SW480 (cell line): ENCODE data around the gene COA4.
A peak's percentile ranks its signal among the peaks of the same experiment; 100 is the strongest.

Experiments
- DNase-seq: peaks from one replicate; pipeline ENCODE4 v3.0.0-alpha.2; 2016; ENCODE audit warnings: low spot score

COA4 gene

DNA sequence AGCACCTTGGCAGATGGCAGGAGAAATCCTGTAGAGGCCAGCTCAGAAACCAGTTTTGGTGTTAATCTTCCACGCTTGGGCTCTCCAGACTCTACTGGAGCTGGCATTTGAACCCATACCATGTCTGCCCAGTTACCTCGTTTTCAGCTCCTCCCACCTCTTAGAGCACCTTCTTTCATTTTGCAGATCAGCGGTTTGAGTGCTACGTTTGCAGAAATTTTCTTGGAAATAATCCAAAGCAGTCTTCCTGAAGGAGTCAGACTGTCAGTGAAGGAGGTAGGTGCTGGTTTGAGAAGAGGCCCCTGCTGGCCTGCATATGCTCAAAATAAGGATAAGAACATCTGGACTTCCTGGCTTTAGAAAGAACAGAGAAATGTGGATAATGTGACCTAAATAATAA, 13.7 kb downstream of the COA4 start:
- no peak for DNase-seq

DNA sequence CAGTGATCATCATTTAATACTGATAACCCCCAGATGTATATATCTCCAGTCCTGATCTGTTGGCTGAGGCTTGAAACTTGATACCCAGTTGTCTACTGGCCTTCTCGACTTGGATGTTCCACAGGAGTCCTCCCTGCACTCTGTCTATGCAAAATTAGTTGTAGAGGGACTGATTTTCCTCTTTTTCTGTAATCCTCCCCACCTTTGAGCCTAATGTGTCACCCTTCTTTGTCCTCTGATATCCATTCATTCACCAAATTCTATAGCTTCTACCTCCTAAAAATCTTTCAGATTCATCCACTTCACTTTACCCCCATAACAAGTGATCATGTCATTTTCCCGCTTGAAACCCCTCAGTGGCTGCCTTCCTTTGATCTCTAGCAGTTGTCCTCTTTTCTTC, 16.4 kb downstream of the COA4 start:
- DNase-seq: no peak

DNA sequence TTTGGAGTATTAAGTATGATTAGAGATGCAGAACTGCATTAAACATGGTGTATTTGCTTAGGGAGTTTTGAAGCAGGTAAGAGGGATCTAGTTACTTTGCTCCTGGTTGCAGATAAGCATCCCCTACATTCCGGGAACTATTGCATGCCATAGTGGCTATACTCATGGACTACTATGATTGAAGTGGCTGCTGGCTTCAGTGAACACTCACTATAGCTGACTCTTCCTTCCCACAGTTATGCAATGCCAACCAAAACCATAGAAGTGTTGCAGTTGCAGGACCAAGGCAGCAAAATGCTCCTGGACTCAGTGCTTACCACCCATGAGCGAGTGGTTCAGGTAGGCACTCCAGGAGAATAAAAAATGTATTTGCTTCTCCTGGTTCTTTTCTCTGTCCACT, 17.0 kb downstream of the COA4 start:
- no peak for DNase-seq

DNA sequence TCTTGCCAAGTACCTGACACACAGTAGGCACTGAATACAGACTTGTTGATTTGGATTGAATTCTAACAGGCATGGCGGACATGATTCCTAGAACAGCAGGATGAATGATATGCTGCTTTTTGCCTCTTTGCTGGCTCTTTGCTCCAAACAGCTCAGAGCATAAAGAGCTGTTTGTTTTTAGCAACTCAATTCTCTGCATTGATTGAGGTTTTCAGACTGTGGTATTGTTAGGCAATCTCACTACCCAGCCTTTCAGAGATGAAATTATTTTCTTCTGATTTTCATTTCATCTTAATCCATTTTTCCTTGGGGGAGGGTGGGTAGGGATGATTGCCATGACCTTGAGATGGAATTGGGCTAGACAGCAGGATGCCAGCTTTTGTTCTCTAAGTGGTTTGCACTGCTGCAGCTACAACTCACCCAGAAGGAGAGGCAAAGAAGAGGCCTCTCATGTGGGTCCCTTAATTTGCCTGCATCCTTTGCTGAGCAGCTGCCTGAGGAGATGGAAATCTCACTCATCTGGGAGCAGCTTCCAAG, 20.5 kb downstream of the COA4 start:
- DNase-seq: no peak

DNA sequence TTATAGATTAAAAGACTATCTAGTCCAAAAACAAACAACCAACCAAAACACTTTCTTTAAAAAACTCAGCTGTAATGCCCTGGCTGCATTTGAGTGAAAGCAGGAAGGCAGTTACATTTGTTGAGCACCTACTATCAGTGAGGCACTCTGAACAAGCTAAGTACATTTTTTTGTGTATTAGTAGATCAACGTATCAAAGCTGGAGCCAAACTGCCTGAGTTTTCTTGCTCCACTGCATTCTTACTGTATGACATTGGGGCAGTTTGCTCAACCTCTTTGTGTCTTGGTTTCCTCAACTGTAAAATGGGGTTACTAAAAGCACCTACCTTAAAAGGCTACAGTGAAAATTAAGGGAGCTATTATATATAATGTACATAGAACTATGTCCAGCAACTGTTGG, 22.0 kb downstream of the COA4 start:
- no peak for DNase-seq

DNA sequence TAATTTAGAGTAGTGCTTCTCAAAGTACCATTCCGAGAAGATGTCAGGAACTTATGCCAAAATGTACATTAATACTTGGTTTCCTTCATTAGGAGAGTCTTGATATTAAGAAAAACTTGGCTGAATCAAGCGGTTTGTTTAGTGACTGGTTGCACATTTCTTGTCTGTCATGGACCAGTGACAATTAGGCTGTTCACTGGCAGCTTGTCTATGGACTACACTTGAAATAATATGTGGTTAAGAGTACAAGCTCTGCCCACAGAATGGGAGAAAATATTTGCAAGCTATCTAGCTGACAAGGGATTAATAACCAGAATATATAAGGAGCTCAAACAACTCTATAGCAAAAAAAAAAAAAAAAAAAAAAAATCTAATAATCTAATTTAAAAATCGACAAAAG, 24.6 kb downstream of the COA4 start:
- DNase-seq: no peak

DNA sequence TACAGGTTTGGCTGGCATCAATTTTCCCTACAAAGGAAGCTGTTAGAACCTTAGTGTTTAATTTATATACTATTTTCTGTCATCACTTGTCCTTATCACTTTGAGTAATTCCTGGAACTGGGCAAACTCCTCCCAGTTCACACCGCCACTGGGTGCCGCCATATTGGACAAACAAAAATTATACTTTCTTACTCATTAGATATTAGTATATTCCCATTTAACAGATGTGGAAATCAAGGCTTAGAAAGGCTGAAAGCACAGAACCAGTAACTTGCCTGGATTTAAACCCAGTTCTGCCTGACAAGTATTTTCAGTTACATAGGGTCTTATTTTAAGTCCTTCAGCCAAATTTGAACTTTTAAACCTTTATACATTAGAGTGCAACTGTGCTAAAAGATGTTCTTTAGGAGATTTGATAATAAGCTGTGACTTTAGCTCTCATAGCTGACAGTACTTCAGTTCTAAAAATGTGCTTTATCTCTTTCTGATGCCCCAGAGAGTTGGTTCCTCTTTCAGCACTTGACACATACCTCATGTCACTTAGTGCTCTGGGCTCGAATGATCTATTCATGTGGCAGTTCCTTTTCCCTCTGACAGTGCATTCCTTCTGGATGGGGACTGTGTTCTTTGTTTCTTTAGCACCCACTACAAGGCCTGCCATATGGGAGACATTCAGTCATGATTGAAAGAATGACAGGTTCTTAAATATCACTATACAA, 25.4 kb downstream of the COA4 start:
- DNase-seq: no peak

DNA sequence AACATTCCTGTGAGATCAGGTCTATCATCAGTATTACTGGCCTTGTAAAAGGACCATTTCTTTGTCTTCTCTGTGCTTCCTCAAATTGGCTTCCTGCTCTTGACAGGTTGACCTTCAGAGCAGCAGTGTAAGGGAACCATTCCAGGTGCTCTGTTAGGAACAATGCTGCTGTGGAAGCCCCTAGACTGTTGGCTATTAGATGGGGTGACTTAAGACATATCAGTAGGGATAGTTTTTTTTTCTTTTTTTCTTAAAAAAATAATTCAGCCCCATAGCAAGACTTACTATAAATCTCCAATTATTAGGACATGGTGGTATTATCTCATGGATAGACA, 37.6 kb downstream of the COA4 start:
- DNase-seq: no peak

DNA sequence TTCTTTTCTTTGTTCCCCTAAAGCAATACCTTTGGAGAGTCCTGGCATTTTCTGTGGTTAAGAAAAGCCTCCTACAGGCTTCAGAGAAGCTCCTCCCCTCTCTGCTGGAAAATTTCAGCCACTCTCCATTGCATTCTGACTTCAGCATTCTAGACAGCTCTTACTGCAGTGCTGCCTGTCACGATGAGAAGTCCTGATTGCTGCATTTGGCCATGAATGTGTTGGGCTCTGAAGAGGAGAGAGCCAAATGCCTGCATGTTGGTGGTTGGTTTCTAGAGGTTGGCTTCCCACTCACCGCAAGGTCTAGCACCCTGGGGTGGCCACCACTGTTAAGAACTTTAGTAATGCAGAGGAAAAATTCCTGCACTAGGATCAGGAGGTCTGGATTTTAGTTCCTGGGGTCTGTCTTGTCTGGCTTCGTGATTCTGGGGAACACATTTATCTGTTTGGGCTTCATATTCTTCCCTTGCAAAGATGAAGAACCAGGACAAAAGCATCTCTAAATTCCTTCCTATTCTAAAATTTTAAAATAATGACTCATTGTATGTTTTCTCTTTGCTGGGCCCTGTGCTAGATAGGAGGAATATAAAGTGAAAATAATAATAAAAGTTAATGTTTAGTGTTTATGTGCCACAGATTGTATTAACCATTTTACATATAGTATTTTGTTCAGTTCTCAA, 38.1 kb downstream of the COA4 start:
- peak; percentile 22 for DNase-seq

DNA sequence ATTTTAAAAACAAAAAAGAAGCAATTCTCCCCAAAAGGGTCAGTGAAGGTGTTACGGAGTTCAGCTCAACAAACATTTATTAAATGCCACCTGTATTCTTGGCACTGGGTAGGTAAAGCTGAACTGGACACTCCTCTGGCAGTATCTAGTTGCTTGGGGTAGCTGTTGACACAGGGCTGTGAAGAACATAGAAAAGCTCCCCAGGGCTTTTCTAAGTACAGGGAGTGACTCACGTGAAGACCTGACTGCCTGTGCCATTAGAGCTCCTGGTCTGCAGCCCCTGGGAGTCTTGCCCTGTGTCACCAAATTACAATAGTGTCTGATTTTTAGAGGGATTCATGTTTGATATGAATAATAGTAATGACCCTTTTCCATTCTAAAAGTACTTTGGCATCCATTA, 43.6 kb downstream of the COA4 start:
- DNase-seq: no peak

DNA sequence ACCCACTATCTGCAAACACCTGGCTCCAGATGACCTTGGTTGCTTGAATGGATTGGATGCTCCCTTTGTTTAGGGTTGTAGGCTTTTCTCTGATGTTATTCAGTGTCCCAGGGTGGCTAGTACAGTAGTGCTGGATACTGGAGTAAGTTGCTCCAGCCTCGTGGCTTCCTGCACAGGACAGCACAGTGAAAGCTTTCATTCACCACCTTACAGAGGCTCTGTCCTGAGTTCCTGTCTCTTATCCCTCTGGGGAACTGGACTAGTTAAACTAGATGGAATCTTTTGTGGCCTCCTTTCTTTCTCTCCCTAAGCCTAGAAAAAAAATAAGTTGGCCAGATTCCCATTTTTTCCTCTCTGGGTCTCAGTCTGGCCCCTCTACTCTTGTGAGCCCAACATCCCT, 46.4 kb downstream of the COA4 start:
- no peak for DNase-seq
